ENCODE results near the gene PTGES3L.
A peak's percentile ranks its signal among the peaks of the same experiment; 100 is the strongest.

The PTGES3L gene

GRCh38 chr17:42918902-42919521 is 60.9 kb downstream of the PTGES3L start:
- DNase-seq: peak; percentile 80

All from SHP77 (cell line).